Mesenteric fat pad (tissue), 1 donor: ENCODE results near the gene VPS13A. TPM values are rescaled to one million over a fixed set of nuclear protein-coding genes. Genes with fewer than 3 reads are reported as not detected.

Experiments used
- DNase-seq: peaks from one replicate; pipeline ENCODE4 v3.0.0-alpha.2; 2020; ENCODE audit warnings: low spot score
- long read RNA-seq: library from polyadenylated mRNA; unstranded; transcript quantifications from one replicate; pipeline ENCODE4 v2.0.0, GENCODE V29; 2020
- total RNA-seq: library from RNA; stranded (reverse); fragmentation: NEBNext Ultra II Directional; extraction: Animal tissue kit (Norgen Biotek cat#: 25700); gene quantifications from one replicate; pipeline ENCODE4 v1.2.1, GENCODE V29; 2021
- donor health status: DM: yes; HTN: yes; CAD: no.

The VPS13A gene
- 26.8 TPM for total RNA-seq
- long read RNA-seq, partial matches to known transcripts = 6 of 13 reads
- long read RNA-seq, other reads (novel, unspliced or antisense) = 5 of 13 reads

DNA sequence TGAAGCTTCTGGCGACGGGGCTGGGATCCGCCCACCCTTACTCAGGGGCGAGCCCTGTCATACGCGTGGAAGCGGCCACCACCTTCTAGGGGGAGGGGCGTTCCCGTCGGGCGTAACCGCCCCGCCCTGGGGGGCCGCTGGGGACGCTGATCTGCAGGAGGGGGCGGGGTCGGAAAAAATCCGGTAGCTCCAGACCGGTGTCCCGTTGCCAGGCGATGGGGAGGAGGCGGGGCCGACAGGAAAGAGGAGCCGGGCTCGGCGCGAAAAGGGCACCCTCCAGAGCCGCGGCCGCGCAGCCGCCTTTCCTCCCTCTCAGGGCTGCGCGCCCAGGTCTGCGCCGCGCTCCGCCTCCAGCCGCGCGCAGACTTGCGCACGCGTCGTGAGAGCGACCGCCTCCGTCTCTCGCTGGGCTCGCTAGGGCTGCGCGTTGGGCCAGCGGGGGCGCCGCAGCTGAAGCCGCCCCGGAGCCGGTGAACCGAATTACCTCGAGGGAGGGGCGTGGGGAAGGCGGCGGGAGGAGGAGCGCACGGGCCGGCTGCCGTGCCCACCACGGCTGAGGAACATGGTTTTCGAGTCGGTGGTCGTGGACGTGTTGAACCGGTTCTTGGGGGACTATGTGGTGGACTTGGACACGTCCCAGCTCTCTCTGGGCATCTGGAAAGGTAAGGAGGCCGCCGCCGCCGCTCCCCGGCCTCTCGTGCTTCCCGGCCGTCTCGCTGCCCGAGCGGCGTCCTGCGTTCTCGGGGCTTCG, at the start of gene VPS13A:
Gene VPS13A, plus strand, starts transcription at position 392 of the 751 bp plus-strand sequence. Its CDS starts 171 bp downstream, at position 563.
- peak; percentile 95 for DNase-seq

DNA sequence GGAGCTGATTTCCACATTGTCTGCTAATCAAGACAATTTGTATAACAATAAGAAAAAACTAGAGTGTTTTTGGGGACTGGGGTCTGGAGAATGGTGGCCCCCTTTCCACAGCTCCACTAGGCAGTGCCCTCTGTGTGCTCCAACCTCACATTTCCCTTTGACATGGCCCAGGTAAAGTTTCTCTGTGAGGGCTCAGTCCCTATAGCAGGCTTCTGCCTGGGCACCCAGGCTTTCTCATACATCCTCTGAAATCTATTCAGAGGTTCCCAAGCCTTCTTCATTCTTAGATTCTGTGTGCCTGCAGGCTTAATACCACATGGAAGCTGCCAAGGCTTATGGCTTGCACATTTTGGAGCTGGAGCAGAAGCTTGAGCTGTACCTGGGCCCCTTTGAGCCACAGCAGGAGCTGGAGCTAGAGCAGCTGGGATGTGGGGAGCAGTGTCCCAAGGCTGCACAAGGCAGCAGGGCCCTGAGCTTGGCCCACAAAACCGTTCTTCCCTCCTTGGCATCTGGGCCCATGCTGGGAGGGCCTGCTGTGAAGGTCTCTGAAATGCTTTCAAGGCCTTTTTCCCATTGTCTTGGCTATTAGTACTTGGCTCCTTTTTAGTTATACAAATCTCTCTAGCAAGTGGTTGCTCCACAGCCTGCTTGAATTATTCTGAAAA, 49.1 kb upstream of the VPS13A start:
- DNase-seq = no peak

DNA sequence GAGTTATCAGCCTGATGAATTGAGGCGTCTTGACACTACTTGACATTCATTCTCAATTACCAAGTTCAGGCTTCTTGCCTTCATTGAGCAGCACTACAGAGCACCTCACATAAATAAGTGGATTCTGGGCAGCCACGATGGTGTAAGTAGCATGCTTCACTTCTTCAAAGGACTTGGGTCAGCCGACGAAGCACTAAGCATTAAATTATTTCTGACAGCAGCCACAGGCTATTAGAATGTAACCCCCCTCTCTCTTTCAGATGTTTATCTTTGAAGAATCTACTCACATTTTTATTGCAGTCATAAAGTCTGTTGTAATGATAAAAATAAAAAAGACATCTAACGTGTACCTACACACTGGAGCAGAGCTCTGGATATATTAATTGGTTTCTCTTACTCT, 45.9 kb upstream of the VPS13A start:
- no peak for DNase-seq

DNA sequence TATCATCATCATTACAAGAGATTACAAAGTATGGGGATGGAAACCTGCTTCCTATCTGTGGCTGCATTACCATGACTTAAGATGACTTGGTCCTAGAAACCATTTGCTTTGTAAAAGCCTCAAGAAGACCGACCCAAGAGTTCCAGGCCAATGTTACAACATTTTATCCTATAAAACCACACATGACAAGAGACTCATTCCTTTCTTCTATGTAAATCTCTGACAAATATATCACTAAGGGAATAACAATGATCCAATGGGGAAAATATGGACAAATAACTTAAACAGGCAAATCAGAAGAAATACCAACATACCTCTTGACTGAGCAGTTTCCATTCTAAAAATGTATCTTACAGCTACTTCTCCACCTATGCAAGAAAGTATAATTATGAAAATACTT, 44.3 kb upstream of the VPS13A start:
- DNase-seq = no peak

DNA sequence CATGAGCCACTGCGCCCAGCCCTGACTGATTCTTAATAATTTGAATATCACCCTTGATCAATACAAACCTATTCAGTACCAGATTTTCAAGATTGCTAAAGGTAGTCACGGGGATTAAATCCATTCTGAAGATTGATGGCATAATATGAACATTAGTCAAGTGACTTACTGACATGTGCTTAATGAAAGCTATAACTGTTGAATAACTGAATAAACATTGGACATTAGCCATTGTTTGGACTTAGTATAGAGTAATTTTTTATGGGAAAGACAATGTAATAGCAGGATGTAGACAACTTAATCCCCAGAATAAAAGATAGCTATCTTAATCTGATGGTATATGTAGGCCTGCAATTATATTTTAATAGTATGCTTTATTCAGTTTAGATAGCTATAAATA, 35.0 kb upstream of the VPS13A start:
- DNase-seq = no peak

DNA sequence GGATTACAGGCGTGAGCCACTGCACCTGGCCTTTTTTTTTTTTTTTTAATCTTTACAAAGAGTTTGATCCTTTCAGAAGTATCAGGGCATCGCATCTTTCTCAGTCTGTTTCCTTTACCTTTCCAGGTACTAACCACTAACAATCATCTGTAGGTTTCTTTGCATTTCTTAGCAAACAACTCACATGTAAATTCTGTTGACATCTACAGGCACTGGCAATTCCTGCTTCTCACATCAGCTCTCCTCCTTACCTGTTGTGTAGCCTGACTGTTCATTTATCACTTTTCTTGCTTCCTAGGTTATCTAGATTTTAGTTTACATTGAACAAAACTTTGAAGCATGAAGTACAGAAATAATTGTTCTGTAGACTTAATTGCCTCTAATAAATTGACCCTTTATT, 27.5 kb upstream of the VPS13A start:
- DNase-seq = no peak

DNA sequence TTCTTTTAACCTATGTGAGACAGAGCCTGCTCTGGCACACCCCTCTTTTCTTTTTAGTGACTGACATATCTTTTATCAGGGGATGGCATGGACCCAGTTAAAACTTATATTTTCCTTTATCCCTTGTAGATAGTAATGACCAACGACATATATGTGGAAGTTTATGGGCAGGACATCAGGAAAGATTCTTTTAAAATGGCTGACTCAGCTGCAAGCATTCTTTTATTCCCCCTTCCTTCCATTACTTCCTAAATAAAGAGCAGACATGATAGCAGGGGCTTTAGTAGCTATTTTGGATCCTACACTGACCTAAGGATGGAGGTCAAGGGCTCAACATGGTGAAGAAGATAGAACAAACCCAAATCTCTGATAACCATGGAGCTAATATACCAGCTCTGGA, 25.0 kb upstream of the VPS13A start:
- DNase-seq = no peak

DNA sequence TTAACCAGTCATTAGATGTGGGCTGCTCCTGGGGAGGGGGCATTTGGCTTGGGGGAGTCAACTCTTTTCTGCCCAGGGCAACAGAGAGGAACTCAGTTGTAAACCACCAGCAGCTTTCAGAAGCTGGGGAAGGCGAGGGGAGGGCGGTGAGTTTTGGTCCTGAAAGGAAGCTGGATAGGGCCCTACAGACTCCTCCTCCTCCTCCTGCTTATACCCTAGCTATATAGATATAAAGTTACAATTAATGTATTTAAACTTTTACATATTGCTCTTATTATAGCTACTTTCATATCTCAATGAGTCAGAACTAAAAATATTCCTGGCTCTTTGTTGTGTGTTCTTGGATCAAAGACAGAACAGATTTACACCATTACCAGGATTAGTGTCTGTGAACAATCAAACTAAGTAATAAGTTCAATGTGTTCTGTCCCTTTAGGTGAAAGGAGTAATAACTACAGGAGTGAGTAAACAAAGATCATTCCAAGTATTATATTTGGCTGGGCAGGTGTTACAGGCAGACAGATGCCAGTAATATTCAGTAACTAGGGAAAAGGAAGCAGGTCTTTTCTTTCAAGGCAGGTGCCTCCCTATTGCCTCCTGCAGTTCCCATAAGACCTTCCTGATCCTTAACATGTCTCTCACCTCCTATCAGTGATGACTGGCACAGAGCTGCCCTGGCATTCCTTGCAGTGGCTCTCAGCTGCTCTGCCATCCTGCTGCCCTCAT, 20.5 kb upstream of the VPS13A start:
- DNase-seq = no peak

DNA sequence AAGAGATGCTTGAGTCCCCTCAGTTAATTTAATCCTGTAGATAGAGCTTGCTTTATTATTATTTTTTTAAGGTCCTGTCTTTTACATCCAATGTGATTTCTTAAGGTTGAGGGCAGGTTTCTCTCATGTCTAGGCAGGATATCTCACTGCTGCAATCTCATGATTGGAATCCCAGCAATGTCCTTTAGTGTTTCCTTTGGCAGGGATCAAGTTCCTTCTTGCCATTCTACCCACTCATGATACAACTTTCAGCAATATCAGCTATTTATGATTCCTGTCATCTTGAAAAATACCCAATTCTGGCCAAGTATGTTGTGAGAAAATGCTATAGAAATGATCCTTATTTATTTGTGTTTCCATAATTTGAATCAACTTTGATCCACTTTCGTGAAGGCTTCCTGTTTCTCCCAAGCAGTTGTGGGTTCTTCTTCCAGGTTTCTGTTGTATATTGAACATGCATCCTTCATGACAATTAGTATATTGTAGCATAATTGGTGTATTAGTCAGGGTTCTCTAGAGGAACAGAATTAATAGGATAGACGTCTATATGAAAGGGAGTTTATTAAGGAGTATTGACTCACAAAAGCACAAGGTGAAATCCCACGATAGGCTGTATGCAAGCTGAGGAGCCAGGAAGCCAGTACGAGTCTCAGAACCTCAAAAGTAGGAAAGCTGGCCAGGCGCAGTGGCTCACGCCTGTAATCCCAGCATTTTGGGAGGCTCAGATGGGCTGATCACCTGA, 18.4 kb upstream of the VPS13A start:
- DNase-seq = no peak

DNA sequence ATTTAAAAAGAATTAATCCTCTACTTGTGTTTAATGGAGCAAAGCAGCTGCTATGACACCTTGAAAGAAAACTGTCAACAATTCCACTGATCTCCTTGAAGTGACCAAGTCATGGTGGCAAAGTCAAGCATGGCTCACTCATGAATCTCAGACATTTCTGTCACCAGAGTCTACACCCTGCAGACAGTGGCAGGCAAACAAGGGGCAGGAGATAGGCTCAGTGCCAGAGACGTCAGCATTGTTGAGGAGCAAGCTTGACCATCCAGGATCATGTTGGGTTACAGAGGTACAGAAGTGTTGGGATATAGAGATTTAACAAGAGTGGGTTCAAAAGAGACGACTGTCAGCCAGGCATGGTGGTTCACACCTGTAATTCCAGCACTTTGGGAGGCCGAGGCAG, 16.1 kb upstream of the VPS13A start:
- DNase-seq = no peak

DNA sequence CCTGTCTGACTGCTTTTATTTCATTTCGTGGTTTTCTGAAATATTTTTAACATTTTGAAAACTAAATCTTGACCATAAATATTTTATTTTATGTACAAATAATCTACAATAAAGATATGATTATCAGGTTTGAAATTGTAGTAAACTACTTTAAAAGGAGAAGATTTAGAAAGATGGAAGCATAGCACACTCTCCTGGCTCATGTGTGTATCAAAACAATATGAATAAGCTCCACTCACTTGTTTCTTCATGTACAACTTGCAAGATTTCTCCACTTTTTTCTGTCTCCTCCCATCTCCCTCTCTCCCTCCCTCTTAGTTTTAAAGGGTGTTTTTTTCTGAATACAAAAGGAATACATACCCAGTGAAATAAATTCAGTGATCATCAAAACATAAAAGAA, 15.4 kb upstream of the VPS13A start:
- DNase-seq = no peak

DNA sequence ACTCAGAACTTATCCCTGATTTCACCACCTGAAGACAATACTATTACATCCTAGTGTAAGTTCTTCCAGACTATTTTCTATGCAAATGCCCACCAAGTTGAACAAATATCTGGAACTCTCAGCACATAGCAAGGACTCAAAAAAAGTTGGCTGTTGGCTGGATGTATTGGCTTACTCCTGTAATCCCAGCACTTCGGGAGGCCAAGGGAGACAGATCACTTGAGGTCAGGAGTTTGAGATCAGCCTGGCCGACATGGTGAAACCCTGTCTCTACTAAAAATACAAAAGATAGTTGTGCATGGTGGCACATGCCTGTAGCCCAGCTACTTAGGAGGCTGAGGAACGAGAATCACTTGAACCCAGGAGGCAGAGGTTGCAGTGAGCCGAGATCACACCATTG, 15.0 kb upstream of the VPS13A start:
- no peak for DNase-seq

DNA sequence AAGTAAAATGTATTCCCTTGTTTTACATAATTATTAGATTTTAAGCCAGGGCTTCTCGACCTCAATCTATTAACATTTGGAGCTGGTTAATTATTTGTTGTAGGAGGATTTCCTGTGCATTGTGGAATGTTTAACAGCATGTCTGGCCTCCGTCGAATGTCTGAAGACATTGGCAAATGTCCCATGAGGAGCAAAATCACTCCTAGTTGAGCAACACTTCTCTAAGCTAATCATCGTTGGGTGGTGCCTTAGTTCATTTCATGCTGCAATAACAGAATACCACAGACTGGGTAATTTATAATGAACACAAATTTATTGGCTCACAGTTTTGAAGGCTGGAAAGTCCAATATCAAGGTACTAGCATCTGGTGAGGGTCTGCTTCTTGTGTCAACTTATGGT, 13.4 kb upstream of the VPS13A start:
- DNase-seq = no peak

DNA sequence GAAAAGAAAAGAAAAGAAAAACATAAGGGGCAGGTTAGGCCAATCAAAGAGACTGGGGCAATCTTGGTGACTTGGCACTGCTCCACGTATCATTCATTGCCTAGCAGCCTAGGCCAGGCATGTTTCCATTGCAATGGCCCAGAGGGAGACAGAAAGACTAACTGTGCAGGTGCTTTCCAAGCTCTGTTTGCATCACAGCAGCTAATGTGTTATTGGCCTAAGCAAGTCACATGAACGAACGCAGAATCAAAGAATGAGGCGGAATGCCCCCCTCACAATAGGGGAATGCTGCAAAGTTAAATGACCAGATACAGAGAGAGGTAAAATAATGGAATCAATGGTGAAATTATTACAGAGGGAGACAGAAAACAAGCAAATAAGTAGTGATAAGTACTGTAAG, 11.1 kb upstream of the VPS13A start:
- no peak for DNase-seq

DNA sequence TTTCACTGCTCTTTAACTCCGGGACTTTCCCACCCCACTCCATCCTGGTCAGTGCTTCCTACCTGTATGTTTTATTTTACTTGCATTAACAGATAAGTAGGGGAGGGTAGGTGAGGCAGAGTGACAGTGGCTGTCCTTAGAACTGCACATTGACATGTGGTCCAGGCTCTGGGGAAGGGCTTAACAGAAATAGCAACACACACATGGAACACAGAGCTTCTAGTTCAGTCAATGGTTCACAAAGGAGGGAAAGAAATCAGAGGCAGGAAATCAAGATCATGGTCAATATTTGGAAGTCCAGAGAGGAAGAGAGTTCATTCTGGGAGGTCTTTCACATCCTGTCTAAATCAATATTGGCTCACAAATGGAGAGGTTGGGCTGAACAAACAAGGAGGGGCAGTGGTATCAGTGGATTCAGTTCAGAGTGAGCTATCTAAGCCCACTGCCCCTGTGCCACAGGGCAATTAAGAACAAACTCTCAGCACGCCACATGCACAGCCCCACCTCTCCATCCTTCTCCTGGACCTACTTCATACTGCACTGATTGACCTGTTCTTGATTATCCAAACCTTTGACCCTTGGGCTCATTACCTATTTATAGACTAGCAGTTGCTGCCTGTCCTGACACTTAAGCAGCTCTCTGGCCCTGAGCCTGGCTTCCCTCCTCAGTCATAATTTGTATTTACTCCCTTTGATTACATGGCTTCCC, 6.2 kb upstream of the VPS13A start:
- DNase-seq = no peak

DNA sequence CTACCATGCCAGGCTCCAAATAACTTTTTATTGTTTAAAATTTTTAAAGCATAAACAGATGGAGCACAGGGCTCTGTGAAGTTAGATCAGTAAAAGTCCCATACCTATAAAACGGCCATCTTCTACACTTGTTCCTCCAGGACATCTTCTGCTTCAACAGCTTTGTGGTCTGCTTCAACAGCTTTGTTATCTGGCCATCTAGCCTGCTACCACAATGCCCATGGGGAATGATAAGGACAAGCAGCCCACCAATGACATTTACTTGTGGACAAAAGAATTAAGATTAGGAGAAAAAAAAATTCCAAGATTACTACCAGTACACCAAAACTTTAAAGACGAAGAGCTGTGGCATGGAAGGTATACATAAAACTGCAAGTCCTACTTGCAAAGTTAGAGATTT, 2.2 kb upstream of the VPS13A start:
- no peak for DNase-seq

DNA sequence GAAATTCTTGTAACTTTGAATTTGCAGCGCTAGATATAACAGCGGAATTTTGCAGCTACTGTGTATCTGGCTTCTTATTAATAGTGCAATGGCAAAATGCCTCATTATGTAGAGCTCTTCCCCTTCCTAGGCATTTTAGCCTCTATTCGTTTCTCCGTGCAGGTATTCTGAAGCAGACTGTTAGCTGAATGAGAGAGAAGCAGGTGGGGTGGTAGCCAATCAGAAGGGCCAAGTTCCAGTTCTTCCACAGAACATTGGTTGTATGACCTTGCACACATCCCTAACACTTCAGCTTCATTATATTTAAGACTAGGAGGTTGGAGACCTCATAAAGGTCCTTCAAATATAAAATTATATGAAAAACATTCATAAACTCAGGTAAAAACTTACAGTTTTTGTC, 1.2 kb upstream of the VPS13A start:
- DNase-seq = no peak

DNA sequence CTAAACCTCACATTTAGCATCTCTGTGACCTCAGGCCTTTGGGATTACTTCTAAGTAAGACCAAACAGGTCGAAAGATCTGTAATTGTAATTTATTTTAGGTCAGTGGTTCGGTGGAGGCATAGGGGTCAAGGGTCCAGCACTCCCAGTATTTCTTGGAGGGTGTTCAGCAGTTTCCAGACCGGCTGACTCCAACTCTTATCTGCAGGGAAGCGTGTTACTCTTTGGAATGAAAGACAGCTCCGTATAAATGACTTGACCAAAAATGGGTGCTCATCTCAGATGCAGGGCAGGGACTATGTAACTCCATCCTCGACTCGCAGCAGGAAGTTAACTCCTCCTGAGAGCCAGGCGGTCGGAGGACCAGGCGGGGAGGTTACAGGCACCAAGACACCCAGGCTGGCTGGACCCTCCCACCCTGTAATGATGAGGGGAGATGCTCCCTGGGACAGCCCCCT, 620 bp upstream of the VPS13A start:
- no peak for DNase-seq

DNA sequence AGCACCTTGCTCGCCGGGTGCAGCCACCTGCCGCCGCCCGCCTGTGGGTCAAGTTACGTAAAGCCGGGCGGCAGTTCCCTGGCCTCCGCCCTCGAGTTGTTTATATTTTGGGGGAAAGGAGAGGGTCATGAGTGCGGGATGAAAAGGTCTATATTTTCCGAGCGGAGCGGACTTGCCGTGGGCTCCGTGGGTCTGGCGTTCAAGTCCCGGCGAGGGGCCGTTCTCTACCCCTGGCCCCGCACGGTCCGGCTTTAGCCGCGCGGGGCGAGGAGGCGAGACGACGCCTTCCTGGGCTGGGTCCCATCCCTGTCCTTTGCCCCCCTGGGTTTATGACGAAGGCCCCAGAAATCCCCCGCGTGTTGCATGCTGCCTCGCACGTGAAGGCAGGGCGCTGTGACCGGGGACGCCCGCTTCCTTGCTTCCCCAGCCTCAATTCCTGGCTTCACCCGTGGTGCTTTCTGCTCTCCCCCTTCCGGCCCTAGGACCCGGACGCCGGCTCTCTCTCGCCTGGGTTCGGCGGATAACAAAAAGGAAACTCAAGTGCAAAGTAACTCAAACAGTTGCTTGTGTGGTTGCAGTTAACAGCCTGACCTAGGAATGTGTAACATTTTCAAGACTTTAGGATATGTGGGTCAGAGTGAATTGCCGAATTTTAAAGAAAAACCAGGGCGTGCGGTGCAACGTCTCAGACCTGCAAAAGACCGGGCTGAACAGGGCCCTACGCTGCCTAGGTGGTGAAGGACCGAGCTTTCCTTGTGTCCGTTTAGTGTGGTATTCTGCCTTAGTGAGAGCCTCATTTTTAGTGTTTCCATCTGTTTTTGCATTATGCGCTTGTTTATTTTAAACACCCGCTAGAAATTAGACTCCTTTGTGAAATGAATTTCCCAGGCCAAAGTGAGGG, 810 bp downstream of the VPS13A start:
- DNase-seq = no peak

DNA sequence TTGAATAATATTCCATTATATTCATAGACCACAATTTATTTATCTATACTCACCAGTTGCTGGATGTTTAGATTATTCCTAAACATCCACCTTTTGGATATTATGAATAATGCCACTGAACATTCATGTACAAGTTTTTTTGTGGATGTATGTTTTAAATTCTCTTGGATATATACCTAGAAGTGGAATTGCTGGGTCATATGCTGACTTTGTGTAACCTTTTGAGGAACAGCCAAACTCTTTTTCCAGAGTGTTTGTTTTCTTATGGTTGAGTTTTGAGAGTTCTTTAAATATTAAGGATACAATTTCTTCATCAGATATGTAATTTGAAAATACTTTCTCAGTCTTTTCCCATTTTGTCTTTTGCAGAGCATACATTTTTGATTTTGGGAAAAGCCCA, 2.7 kb downstream of the VPS13A start:
- no peak for DNase-seq
